IMR-90 (cell line): ENCODE results near the gene SPAG7. TPM values are rescaled to one million over a fixed set of nuclear protein-coding genes. Genes with fewer than 3 reads are reported as not detected.

Source experiments
- ATAC-seq: fragments of 200-7000 bp; cut with Tn5 transposase; 2 replicates; pipeline ENCODE4 v1.9.1; 2020; ENCODE audit warnings: low read depth, mild to moderate bottlenecking, moderate library complexity
- BruUV-seq: library from RNA; stranded (reverse); fragments of 400-500 nt; replicated peaks from 2 replicates; lab custom pipeline; 2021; lab: Mats Ljungman, UMichigan
- CTCF ChIA-PET: fragments of 300-600 bp; formaldehyde crosslinking; extraction: SDS; loops from one replicate; lab custom pipeline; 2021; ENCODE audit warnings: antibody characterized with exemption; lab: Yijun Ruan, JAX
- POLR2A ChIA-PET: fragments of 300-600 bp; sonication (Branson Sonifier 250); formaldehyde crosslinking; loops from one replicate; lab custom pipeline; 2022; ENCODE audit warnings: antibody characterized with exemption; ENCODE audit not compliant: unreplicated experiment; lab: Charles Lee
- DNase-seq: peaks from one replicate; pipeline ENCODE4 v3.0.0; 2013
- H2AFZ ChIP-seq: replicated peaks from 2 replicates; pipeline ENCODE3; 2013; ENCODE audit warnings: low read length, mild to moderate bottlenecking; ENCODE audit not compliant: poor library complexity
- H2AK5ac ChIP-seq: 2 replicates; pipeline ENCODE4 v1.6.1; 2013; ENCODE audit warnings: low read depth, low read length, inconsistent platforms
- H2AK9ac ChIP-seq: replicated peaks from 2 replicates; pipeline ENCODE3; 2013; ENCODE audit warnings: mild to moderate bottlenecking, low read depth, low read length, moderate library complexity; ENCODE audit not compliant: poor library complexity
- H2BK120ac ChIP-seq: 2 replicates; pipeline ENCODE4 v1.6.1; 2013; ENCODE audit warnings: low read depth, low read length, inconsistent platforms
- H2BK15ac ChIP-seq: 3 replicates; pipeline ENCODE4 v1.6.1; 2013; ENCODE audit warnings: low read depth, low read length, inconsistent platforms
- H2BK20ac ChIP-seq: 2 replicates; pipeline ENCODE4 v1.6.1; 2013; ENCODE audit warnings: low read depth, mild to moderate bottlenecking, inconsistent platforms, low read length, moderate library complexity
- H2BK5ac ChIP-seq: 2 replicates; pipeline ENCODE4 v1.6.1; 2013; ENCODE audit warnings: mild to moderate bottlenecking, low read depth, low read length, inconsistent platforms; ENCODE audit not compliant: poor library complexity, severe bottlenecking
- H3K14ac ChIP-seq: replicated peaks from 2 replicates; pipeline ENCODE4 v1.6.1; 2013; ENCODE audit warnings: low read depth, low read length, inconsistent platforms
- H3K18ac ChIP-seq: 2 replicates; pipeline ENCODE4 v1.6.1; 2013; ENCODE audit warnings: low read depth, low read length, control low read depth
- H3K23ac ChIP-seq: 2 replicates; pipeline ENCODE4 v1.6.1; 2013; ENCODE audit warnings: low read depth, low read length, inconsistent platforms
- H3K27ac ChIP-seq: 2 replicates; pipeline ENCODE4 v1.5.1; 2013; ENCODE audit warnings: mild to moderate bottlenecking, control low read depth, low read length; ENCODE audit not compliant: insufficient read depth
- H3K27me3 ChIP-seq: 2 replicates; pipeline ENCODE4 v1.6.1; 2013; ENCODE audit warnings: low read length; ENCODE audit not compliant: control insufficient read depth, insufficient read depth
- H3K36me3 ChIP-seq: 2 replicates; pipeline ENCODE4 v1.6.1; 2013; ENCODE audit warnings: low read length, mixed read lengths; ENCODE audit not compliant: control insufficient read depth, insufficient read depth
- H3K4ac ChIP-seq: 2 replicates; pipeline ENCODE4 v1.6.1; 2013; ENCODE audit warnings: low read depth, low read length, inconsistent platforms
- H3K4me1 ChIP-seq: 2 replicates; pipeline ENCODE4 v1.6.1; 2013; ENCODE audit warnings: low read length, mixed read lengths; ENCODE audit not compliant: control insufficient read depth, insufficient read depth
- H3K4me2 ChIP-seq: 2 replicates; pipeline ENCODE4 v1.6.1; 2013; ENCODE audit warnings: low read depth, mild to moderate bottlenecking, control low read depth, low read length, moderate library complexity
- H3K4me3 ChIP-seq: 2 replicates; pipeline ENCODE4 v1.5.1; 2013; ENCODE audit warnings: low read depth, mild to moderate bottlenecking, control low read depth, low read length, moderate library complexity; ENCODE audit not compliant: insufficient read depth
- H3K56ac ChIP-seq: 2 replicates; pipeline ENCODE4 v1.6.1; 2013; ENCODE audit warnings: low read length, inconsistent platforms; ENCODE audit not compliant: insufficient read depth; ENCODE audit errors: extremely low read depth
- H3K79me1 ChIP-seq, 2 experiments: 2 replicates each; pipeline ENCODE4 v1.6.1; 2013; ENCODE audit warnings: low read length in 2 of 2, inconsistent platforms in 1 of 2, low read depth in 1 of 2
- H3K9ac ChIP-seq: 2 replicates; pipeline ENCODE4 v1.6.1; 2013; ENCODE audit warnings: low read depth, low read length, control low read depth
- H3K9me1 ChIP-seq: 2 replicates; pipeline ENCODE4 v1.6.1; 2013; ENCODE audit warnings: low read length, inconsistent platforms; ENCODE audit not compliant: insufficient read depth
- H3K9me3 ChIP-seq: 2 replicates; pipeline ENCODE4 v1.6.1; 2013; ENCODE audit warnings: low read length; ENCODE audit not compliant: control insufficient read depth, insufficient read depth
- H4K20me1 ChIP-seq: 2 replicates; pipeline ENCODE4 v1.6.1; 2013; ENCODE audit warnings: low read length, inconsistent platforms; ENCODE audit not compliant: insufficient read depth
- H4K5ac ChIP-seq: 2 replicates; pipeline ENCODE4 v1.6.1; 2013; ENCODE audit warnings: mild to moderate bottlenecking, low read depth, low read length, control low read depth
- H4K8ac ChIP-seq, 2 experiments: 2 replicates each; pipeline ENCODE4 v1.6.1; 2013; ENCODE audit warnings: low read depth in 2 of 2, low read length in 2 of 2, control low read depth in 1 of 2, inconsistent platforms in 1 of 2
- H4K91ac ChIP-seq: 2 replicates; pipeline ENCODE4 v1.6.1; 2013; ENCODE audit warnings: low read depth, low read length, inconsistent platforms; ENCODE audit not compliant: insufficient read depth
- BHLHE40 ChIP-seq: fragments of 150-350 bp; IDR thresholded peaks from 2 replicates; pipeline ENCODE4 v1.6.1; 2016; ENCODE audit warnings: mild to moderate bottlenecking, low read depth, low read length
- CEBPB ChIP-seq: IDR thresholded peaks from 2 replicates; pipeline ENCODE4 v1.6.1; 2012; ENCODE audit warnings: low read depth, low read length, improper control_type of control experiment
- MXI1 ChIP-seq: IDR thresholded peaks from 2 replicates; pipeline ENCODE4 v1.6.1; 2012; ENCODE audit warnings: low read depth, mild to moderate bottlenecking, low read length, moderate library complexity, borderline replicate concordance
- NFE2L2 ChIP-seq: fragments of 150-350 bp; IDR thresholded peaks from 2 replicates; pipeline ENCODE4 v1.6.1; 2016; ENCODE audit warnings: low read depth, mild to moderate bottlenecking, low read length
- RAD21 ChIP-seq: IDR thresholded peaks from 2 replicates; pipeline ENCODE4 v1.6.1; 2012; ENCODE audit warnings: low read length, improper control_type of control experiment
- RCOR1 ChIP-seq: IDR thresholded peaks from 2 replicates; pipeline ENCODE4 v1.6.1; 2012; ENCODE audit warnings: mild to moderate bottlenecking, low read length, improper control_type of control experiment; ENCODE audit not compliant: insufficient replicate concordance
- SMC3 ChIP-seq: fragments of 150-350 bp; IDR thresholded peaks from 2 replicates; pipeline ENCODE4 v1.6.1; 2016; ENCODE audit warnings: low read depth, mild to moderate bottlenecking, antibody characterized with exemption, low read length, moderate library complexity
- WGBS, 2 experiments: methylation state at CpG; one replicate each; pipeline versions ENCODE4 v1.1.5 to v1.1.7; 2013; ENCODE audit warnings: missing lambda C conversion rate in 2 of 2; ENCODE audit not compliant: insufficient read length in 1 of 2; ENCODE audit errors: extremely low coverage in 2 of 2; 5-methylcytosine and 5-hydroxymethylcytosine counted together
- dilution Hi-C: fragments of 300-500 bp; cut with HindIII; formaldehyde crosslinking; loops from one replicate; pipeline ENCODE4 v1.14.3; 2018; ENCODE audit warnings: low sequenced_read_pairs; ENCODE audit not compliant: unreplicated experiment
- in situ Hi-C: fragments of 300-500 bp; cut with MboI; formaldehyde crosslinking; loops from 3 replicates; pipeline ENCODE4 v1.14.3; 2019; ENCODE audit warnings: low sequenced_read_pairs, inconsistent platforms, mixed read lengths
- intact Hi-C: fragments of 100-400 bp; cut with micrococcal nuclease; formaldehyde crosslinking; loops from 2 replicates; pipeline ENCODE4 v1.10.0; 2022
- polyA plus RNA-seq, 3 experiments: library from polyadenylated mRNA; depleted of rRNA; stranded (reverse); fragments of >200 nt; gene quantifications; 2 replicates each; pipeline ENCODE4 v1.2.3, GENCODE V29; 2012; ENCODE audit warnings: low replicate concordance in 1 of 3
- total RNA-seq: library from RNA; depleted of rRNA; stranded (reverse); fragments of >200 nt; gene quantifications from 2 replicates; pipeline ENCODE4 v1.2.3, GENCODE V29; 2012
- TF ChIP-seq, protein P1 (sequence below): conservative IDR thresholded peaks from 2 replicates; pipeline ENCODE4 v1.5.1; 2012; ENCODE audit warnings: mild to moderate bottlenecking, low read depth, low read length, improper control_type of control experiment

Gene SPAG7
- total and polyA plus RNA-seq, 2 of the 4 experiments (the other 2 are of a cell fraction): 50.2 to 108 TPM

GRCh38 chr17:4982305-4982704 is 14.7 kb upstream of the SPAG7 start (continued):
- no peak for TF ChIP-seq RAD21
- no peak for TF ChIP-seq RCOR1
- TF ChIP-seq NFE2L2: no peak
- TF ChIP-seq BHLHE40: no peak

GRCh38 chr17:4980644-4981216 is 13.1 kb upstream of the SPAG7 start:
- Histone ChIP-seq H2AK9ac (peak overlapping the region; percentile 19), H3K9ac (no peak overlapping the region), H3K4me2 (no peak overlapping the region), H2BK120ac (no peak overlapping the region), H3K9me3 (no peaks in the 10 kb centered on the region), H4K20me1 (0 out of 2 replicates have a peak, but pooled peaks cover 9% of the 10 kb centered on the region), H3K4me3 (no peak overlapping the region), H3K4me1 (peaks cover 3% of the 10 kb centered on the region; the same call in 1 of the 2 replicates), H3K79me1 (peaks cover 6 to 32% of the 10 kb centered on the region in 2 experiments; a peak in 2 of 4 replicates), H4K91ac (no peak overlapping the region), H3K14ac (no peak overlapping the region), H2AK5ac (no peak overlapping the region), H3K4ac (no peak overlapping the region), H3K23ac (no peak overlapping the region), H3K36me3 (peaks cover 49% of the 10 kb centered on the region), H3K27ac (no peak overlapping the region), H2AFZ (no peak overlapping the region), H4K8ac (no peak overlapping the region), H3K9me1 (peaks cover 15% of the 10 kb centered on the region), H3K56ac (no peak overlapping the region), H2BK15ac (no peak overlapping the region), H3K18ac (no peak overlapping the region), H4K5ac (no peak overlapping the region), H3K27me3 (no peaks in the 10 kb centered on the region), H2BK5ac (no peak overlapping the region), H2BK20ac (no peak overlapping the region)
- TF ChIP-seq MXI1: no peak
- TF ChIP-seq, protein P1, sequence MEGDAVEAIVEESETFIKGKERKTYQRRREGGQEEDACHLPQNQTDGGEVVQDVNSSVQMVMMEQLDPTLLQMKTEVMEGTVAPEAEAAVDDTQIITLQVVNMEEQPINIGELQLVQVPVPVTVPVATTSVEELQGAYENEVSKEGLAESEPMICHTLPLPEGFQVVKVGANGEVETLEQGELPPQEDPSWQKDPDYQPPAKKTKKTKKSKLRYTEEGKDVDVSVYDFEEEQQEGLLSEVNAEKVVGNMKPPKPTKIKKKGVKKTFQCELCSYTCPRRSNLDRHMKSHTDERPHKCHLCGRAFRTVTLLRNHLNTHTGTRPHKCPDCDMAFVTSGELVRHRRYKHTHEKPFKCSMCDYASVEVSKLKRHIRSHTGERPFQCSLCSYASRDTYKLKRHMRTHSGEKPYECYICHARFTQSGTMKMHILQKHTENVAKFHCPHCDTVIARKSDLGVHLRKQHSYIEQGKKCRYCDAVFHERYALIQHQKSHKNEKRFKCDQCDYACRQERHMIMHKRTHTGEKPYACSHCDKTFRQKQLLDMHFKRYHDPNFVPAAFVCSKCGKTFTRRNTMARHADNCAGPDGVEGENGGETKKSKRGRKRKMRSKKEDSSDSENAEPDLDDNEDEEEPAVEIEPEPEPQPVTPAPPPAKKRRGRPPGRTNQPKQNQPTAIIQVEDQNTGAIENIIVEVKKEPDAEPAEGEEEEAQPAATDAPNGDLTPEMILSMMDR: peak; percentile 67
- peak; percentile 70 for TF ChIP-seq SMC3
- TF ChIP-seq RAD21: peak; percentile 51
- peak; percentile 47; the same call in 1 of the 2 replicates for TF ChIP-seq CEBPB
- 48% methylated on average over 3 of the region's 6 CpGs; no CpG with 5 or more reads in 1 of the 2 experiments for WGBS, 2 experiments
- in situ Hi-C loops: no loop called here
- CTCF ChIA-PET: interaction anchor here (1.8 kb wide), 1 partner anchor 10 kb away, joined by 6 read pairs; no protein-coding TSS in a partner anchor
- POLR2A ChIA-PET: no interaction called here
- ATAC-seq: peak; percentile 90
- intact Hi-C loops: loop anchor here (1.0 kb wide), 1 partner anchor 82 kb away; no protein-coding TSS in a partner anchor
- no TSS peak for BruUV-seq
- dilution Hi-C loops: no loop called here
- DNase-seq: peak; percentile 46
